Ovary (tissue), 3 donors: ENCODE data around the gene WWOX.

ENCODE experiments used
- EP300 ChIP-seq: sonication (generic); formaldehyde crosslinking; IDR thresholded peaks from one replicate; pipeline ENCODE4 v1.6.1; 2017; ENCODE audit warnings: antibody characterized with exemption
- POLR2A ChIP-seq: fragments of 450-650 bp; IDR thresholded peaks from one replicate; pipeline ENCODE4 v1.6.1; 2017; ENCODE audit warnings: antibody characterized with exemption, mild to moderate bottlenecking, moderate library complexity
- TF ChIP-seq, protein P1 (sequence below), 3 donors: fragments of 450-650 bp in 2 of 3; fragments of 200-600 bp in 1 of 3; IDR thresholded peaks; one replicate each; pipeline versions ENCODE4 v1.5.1 to v1.8.0; 2016 to 2022; ENCODE audit warnings: antibody characterized with exemption in 3 of 3, mild to moderate bottlenecking in 1 of 3
- donor health status: DM: no; HTN: no; CAD: no.

DNA sequence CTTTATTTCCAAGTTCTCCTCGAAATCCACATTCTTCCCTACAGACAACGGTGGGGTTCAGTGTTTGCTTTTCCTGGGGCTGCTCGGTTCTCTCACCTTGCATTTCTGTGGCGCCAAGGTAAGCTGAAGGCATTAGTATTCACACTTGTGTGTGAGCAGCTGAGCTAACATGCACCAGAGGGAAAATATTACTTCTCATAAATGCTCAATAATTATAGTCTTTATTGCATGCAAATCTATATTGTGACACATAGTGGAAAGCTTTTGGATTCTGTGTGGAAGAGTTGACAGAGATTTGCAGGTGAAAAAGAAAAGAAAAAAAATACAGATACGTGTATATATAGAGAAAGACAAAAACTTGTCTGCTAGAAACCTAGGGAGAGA, 1089.3 kb downstream of the WWOX start:
- TF ChIP-seq, protein P1, sequence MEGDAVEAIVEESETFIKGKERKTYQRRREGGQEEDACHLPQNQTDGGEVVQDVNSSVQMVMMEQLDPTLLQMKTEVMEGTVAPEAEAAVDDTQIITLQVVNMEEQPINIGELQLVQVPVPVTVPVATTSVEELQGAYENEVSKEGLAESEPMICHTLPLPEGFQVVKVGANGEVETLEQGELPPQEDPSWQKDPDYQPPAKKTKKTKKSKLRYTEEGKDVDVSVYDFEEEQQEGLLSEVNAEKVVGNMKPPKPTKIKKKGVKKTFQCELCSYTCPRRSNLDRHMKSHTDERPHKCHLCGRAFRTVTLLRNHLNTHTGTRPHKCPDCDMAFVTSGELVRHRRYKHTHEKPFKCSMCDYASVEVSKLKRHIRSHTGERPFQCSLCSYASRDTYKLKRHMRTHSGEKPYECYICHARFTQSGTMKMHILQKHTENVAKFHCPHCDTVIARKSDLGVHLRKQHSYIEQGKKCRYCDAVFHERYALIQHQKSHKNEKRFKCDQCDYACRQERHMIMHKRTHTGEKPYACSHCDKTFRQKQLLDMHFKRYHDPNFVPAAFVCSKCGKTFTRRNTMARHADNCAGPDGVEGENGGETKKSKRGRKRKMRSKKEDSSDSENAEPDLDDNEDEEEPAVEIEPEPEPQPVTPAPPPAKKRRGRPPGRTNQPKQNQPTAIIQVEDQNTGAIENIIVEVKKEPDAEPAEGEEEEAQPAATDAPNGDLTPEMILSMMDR (IDR thresholded peaks at IDR 0.05) = no peak
- no peak for TF ChIP-seq POLR2A
- no peak for TF ChIP-seq EP300
